WTC11 (cell line): ENCODE measurements around the gene SENP3. TPM values are rescaled to one million over a fixed set of nuclear protein-coding genes. Genes with fewer than 3 reads are reported as not detected.
"Not testable (repeated sequence)": the region's sequence is repeated elsewhere in the genome, so short reads cannot be mapped to it uniquely, and the experiment has no call there.

Source experiments
- ATAC-seq: fragments of 200-7000 bp; cut with Tn5 transposase; 2 replicates; pipeline ENCODE4 v1.10.0; 2021; ENCODE audit warnings: mild to moderate bottlenecking, moderate library complexity
- CTCF ChIA-PET: fragments of 300-600 bp; sonication (Branson Sonifier 250); formaldehyde crosslinking; loops from one replicate; lab custom pipeline; 2021; ENCODE audit warnings: antibody characterized with exemption; lab: Charles Lee
- POLR2A ChIA-PET: fragments of 350-600 bp; sonication (Branson Sonifier 250); formaldehyde crosslinking; loops from one replicate; lab custom pipeline; 2021; ENCODE audit warnings: antibody characterized with exemption; lab: Charles Lee
- DNase-seq: peaks from one replicate; pipeline ENCODE4 v3.0.0; 2021; ENCODE audit warnings: low spot score
- H3K27ac Mint-ChIP-seq: 2 replicates; pipeline ENCODE4 v1.8.0; 2021; ENCODE audit warnings: mixed read lengths
- H3K27me3 Mint-ChIP-seq: 2 replicates; pipeline ENCODE4 v1.8.0; 2021; ENCODE audit warnings: low read depth, mild to moderate bottlenecking, moderate library complexity, mixed read lengths
- H3K36me3 Mint-ChIP-seq: 2 replicates; pipeline ENCODE4 v1.8.0; 2021; ENCODE audit warnings: mixed read lengths
- H3K4me1 Mint-ChIP-seq: 2 replicates; pipeline ENCODE4 v1.8.0; 2022; ENCODE audit warnings: mixed read lengths
- H3K4me3 Mint-ChIP-seq: 2 replicates; pipeline ENCODE4 v1.8.0; 2021; ENCODE audit warnings: mild to moderate bottlenecking, moderate library complexity, mixed read lengths
- H3K9me3 Mint-ChIP-seq: 2 replicates; pipeline ENCODE4 v1.8.0; 2021; ENCODE audit warnings: mixed read lengths
- ATF1 ChIP-seq: sonication (generic); formaldehyde crosslinking; IDR thresholded peaks from 2 replicates; pipeline ENCODE4 v1.8.1; 2023; ENCODE audit warnings: mild to moderate bottlenecking, moderate library complexity, missing genetic modification reagents
- ATF3 ChIP-seq: sonication (generic); formaldehyde crosslinking; conservative IDR thresholded peaks from 2 replicates; pipeline ENCODE4 v1.8.1; 2022; ENCODE audit warnings: mild to moderate bottlenecking, missing genetic modification reagents
- CREB1 ChIP-seq: sonication (generic); formaldehyde crosslinking; IDR thresholded peaks from 2 replicates; pipeline ENCODE4 v1.8.0; 2023; ENCODE audit warnings: mild to moderate bottlenecking, missing genetic modification reagents
- ELF4 ChIP-seq: sonication (generic); formaldehyde crosslinking; IDR thresholded peaks from 2 replicates; pipeline ENCODE4 v1.8.1; 2022; ENCODE audit warnings: low read depth, mild to moderate bottlenecking, moderate library complexity, missing genetic modification reagents
- ERG ChIP-seq: fragments of 250-450 bp; sonication (Bioruptor Pico); IDR thresholded peaks from 2 replicates; pipeline ENCODE4 v1.8.0; 2021; ENCODE audit warnings: mild to moderate bottlenecking
- FOXJ3 ChIP-seq: sonication (generic); formaldehyde crosslinking; IDR thresholded peaks from 2 replicates; pipeline ENCODE4 v1.9.0; 2021; ENCODE audit warnings: missing genetic modification reagents, mild to moderate bottlenecking, borderline replicate concordance
- FOXK1 ChIP-seq: sonication (generic); formaldehyde crosslinking; IDR thresholded peaks from 2 replicates; pipeline ENCODE4 v1.8.0; 2022; ENCODE audit warnings: mild to moderate bottlenecking, moderate library complexity, missing genetic modification reagents
- GTF2I ChIP-seq: fragments of 250-450 bp; sonication (Bioruptor Pico); conservative IDR thresholded peaks from 2 replicates; pipeline ENCODE4 v1.4.0; 2021; ENCODE audit warnings: mild to moderate bottlenecking
- HMGXB4 ChIP-seq: sonication (generic); formaldehyde crosslinking; IDR thresholded peaks from 2 replicates; pipeline ENCODE4 v1.8.1; 2023; ENCODE audit warnings: mild to moderate bottlenecking, moderate library complexity, missing genetic modification reagents
- IRF1 ChIP-seq: sonication (generic); formaldehyde crosslinking; IDR thresholded peaks from 2 replicates; pipeline ENCODE4 v1.8.0; 2023; ENCODE audit warnings: missing genetic modification reagents
- MLX ChIP-seq: sonication (generic); formaldehyde crosslinking; IDR thresholded peaks from 2 replicates; pipeline ENCODE4 v1.8.1; 2023; ENCODE audit warnings: mild to moderate bottlenecking, missing genetic modification reagents, moderate library complexity
- MXD4 ChIP-seq: fragments of 250-450 bp; sonication (Bioruptor Pico); IDR thresholded peaks from 2 replicates; pipeline ENCODE4 v1.8.0; 2021; ENCODE audit warnings: mild to moderate bottlenecking, moderate library complexity, borderline replicate concordance
- NR1H2 ChIP-seq: sonication (generic); formaldehyde crosslinking; IDR thresholded peaks from 2 replicates; pipeline ENCODE4 v1.9.0; 2021; ENCODE audit warnings: mild to moderate bottlenecking, moderate library complexity, missing genetic modification reagents
- OVOL2 ChIP-seq: fragments of 250-450 bp; sonication (Bioruptor Pico); IDR thresholded peaks from 2 replicates; pipeline ENCODE4 v1.9.0; 2021; ENCODE audit warnings: mild to moderate bottlenecking, borderline replicate concordance
- RELA ChIP-seq: sonication (generic); formaldehyde crosslinking; IDR thresholded peaks from 2 replicates; pipeline ENCODE4 v1.8.1; 2022; ENCODE audit warnings: missing genetic modification reagents, mild to moderate bottlenecking, borderline replicate concordance
- SMAD3 ChIP-seq: sonication (generic); formaldehyde crosslinking; IDR thresholded peaks from 2 replicates; pipeline ENCODE4 v1.8.0; 2022; ENCODE audit warnings: missing genetic modification reagents, mild to moderate bottlenecking, borderline replicate concordance
- STAT6 ChIP-seq: sonication (generic); formaldehyde crosslinking; conservative IDR thresholded peaks from 2 replicates; pipeline ENCODE4 v1.8.1; 2023; ENCODE audit warnings: mild to moderate bottlenecking, low read depth, missing genetic modification reagents, moderate library complexity
- ZNF317 ChIP-seq: sonication (generic); formaldehyde crosslinking; IDR thresholded peaks from 2 replicates; pipeline ENCODE4 v1.8.1; 2023; ENCODE audit warnings: low read depth, mild to moderate bottlenecking, moderate library complexity, missing genetic modification reagents, borderline replicate concordance
- ZNF425 ChIP-seq: fragments of 250-450 bp; sonication (Bioruptor Pico); conservative IDR thresholded peaks from 2 replicates; pipeline ENCODE4 v1.9.0; 2021; ENCODE audit warnings: mild to moderate bottlenecking
- ZSCAN18 ChIP-seq: fragments of 250-450 bp; sonication (Bioruptor Pico); IDR thresholded peaks from 2 replicates; pipeline ENCODE4 v2.1.2; 2022; ENCODE audit warnings: mild to moderate bottlenecking, moderate library complexity
- total RNA-seq: library from RNA; stranded (reverse); gene quantifications from 3 replicates; pipeline ENCODE4 v1.2.3, GENCODE V29; 2021

SENP3 gene
- total RNA-seq, 1 experiment from 2014 or later: 85.4 TPM

- Mint-ChIP-seq H3K27ac (peak overlapping the region; percentile 17; the same call in 1 of the 2 replicates), H3K4me3 (no peak overlapping the region)
- DNase-seq: no peak
These were observed 31.6 kb downstream of the SENP3 start for GRCh38 chr17:7593296-7593695.

GRCh38 chr17:7597561-7597960 is 35.8 kb downstream of the SENP3 start:
- CTCF ChIA-PET: interaction anchor here (2.5 kb wide), 1 partner anchor 8 kb away, joined by 6 read pairs; the partner anchor contains the start of gene SOX15
- DNase-seq, POLR2A ChIA-PET, H3K9me3 Mint-ChIP-seq, ATAC-seq, H3K4me1 Mint-ChIP-seq, H3K4me3 Mint-ChIP-seq, H3K27me3 Mint-ChIP-seq, H3K27ac Mint-ChIP-seq: not testable (repeated sequence)
- H3K36me3 Mint-ChIP-seq: peaks cover 77% of the 10 kb centered on the region

More at GRCh38 chr17:7593296-7593695, 31.6 kb downstream of the SENP3 start:
- POLR2A ChIA-PET: no interaction called here
- Mint-ChIP-seq H3K9me3 (no peaks in the 10 kb centered on the region), H3K27me3 (no peaks in the 10 kb centered on the region), H3K4me1 (peaks cover 20% of the 10 kb centered on the region), H3K36me3 (peaks cover 56% of the 10 kb centered on the region)
- no peak for ATAC-seq
- CTCF ChIA-PET: interaction anchor here (0.5 to 1.4 kb wide), 3 partner anchors 22 to 80 kb away, joined by 3 to 4 read pairs (median 3); partner anchors contain the start of genes ATP1B2 and FXR2
- TF ChIP-seq ATF1 (CRISPR knock-in tag): no peak
- no peak for TF ChIP-seq MLX (CRISPR knock-in tag)
- no peak for TF ChIP-seq RELA (CRISPR knock-in tag)
- no peak for TF ChIP-seq FOXK1 (CRISPR knock-in tag)
- TF ChIP-seq HMGXB4 (CRISPR knock-in tag): no peak
- no peak for TF ChIP-seq CREB1 (CRISPR knock-in tag)
- no peak for TF ChIP-seq STAT6
- no peak for TF ChIP-seq OVOL2 (CRISPR knock-in tag)
- TF ChIP-seq MXD4 (CRISPR knock-in tag): no peak
- no peak for TF ChIP-seq ELF4 (CRISPR knock-in tag)
- TF ChIP-seq ZSCAN18 (CRISPR knock-in tag): no peak
- TF ChIP-seq GTF2I: no peak
- no peak for TF ChIP-seq IRF1

GRCh38 chr17:7606280-7606679 is 44.6 kb downstream of the SENP3 start:
- Mint-ChIP-seq H3K36me3 (peaks cover 42% of the 10 kb centered on the region), H3K27me3 (no peaks in the 10 kb centered on the region), H3K4me1 (no peaks in the 10 kb centered on the region), H3K9me3 (no peaks in the 10 kb centered on the region), H3K27ac (peak overlapping the region; percentile 10; the same call in 1 of the 2 replicates), H3K4me3 (no peak overlapping the region)
- ATAC-seq (no peak), DNase-seq (no peak)
- ChIA-PET POLR2A (no interaction called here), CTCF (interaction anchor here (1.3 kb wide), 1 partner anchor 17 kb away, joined by 4 read pairs; the partner anchor contains the start of gene SOX15)
- TF ChIP-seq ZNF425 (CRISPR knock-in tag) (no peak), SMAD3 (CRISPR knock-in tag) (no peak), ELF4 (CRISPR knock-in tag) (no peak), NR1H2 (CRISPR knock-in tag) (no peak), MXD4 (CRISPR knock-in tag) (no peak), ERG (CRISPR knock-in tag) (no peak), FOXJ3 (no peak), ZNF317 (CRISPR knock-in tag) (no peak), ATF3 (CRISPR knock-in tag) (no peak)
